Prostate gland (tissue), 2 donors: ENCODE measurements around the gene ACACA.

Experiments used
- CTCF ChIP-seq, 4 experiments: fragments of 200-600 bp in 2 of 4; fragments of 450-650 bp in 2 of 4; sonication (generic) in 2 of 4; IDR thresholded peaks; 1 replicate in 3 of 4; 2 replicates in 1 of 4; pipeline ENCODE4 v1.5.1; 2016 to 2019; ENCODE audit warnings: antibody characterized with exemption in 4 of 4, mild to moderate bottlenecking in 2 of 4, moderate library complexity in 2 of 4
- POLR2AphosphoS5 ChIP-seq: sonication (generic); formaldehyde crosslinking; IDR thresholded peaks from one replicate; pipeline ENCODE4 v1.6.1; 2017; ENCODE audit warnings: antibody characterized with exemption

GRCh38 chr17:37315601-37316000 lies 91.0 kb downstream of the ACACA start:
- TF ChIP-seq CTCF (IDR thresholded peaks at IDR 0.05), result no peak
- TF ChIP-seq POLR2AphosphoS5, result peak; percentile 32
